Body of pancreas (tissue), 4 donors: Measurements from ENCODE around the gene PNMA1. TPM values are rescaled to one million over a fixed set of nuclear protein-coding genes. Genes with fewer than 3 reads are reported as not detected.

Experiments used
- ATAC-seq: fragments of 150-250 bp; one replicate; pipeline ENCODE4 v1.9.1; 2016
- DNase-seq, 4 donors: peaks; one replicate each; pipeline ENCODE4 v3.0.0-alpha.2; 2019
- H3K27ac ChIP-seq, 4 donors: fragments of 200-600 bp; sonication (generic); 1 replicate in 3 of 4; 2 replicates in 1 of 4; pipeline versions ENCODE4 v1.5.1 to v1.6.1; 2016 to 2019; ENCODE audit warnings: mild to moderate bottlenecking in 1 of 4, mixed read lengths in 1 of 4, moderate library complexity in 1 of 4
- H3K27me3 ChIP-seq, 2 donors: fragments of 200-600 bp; sonication (generic); one replicate each; pipeline ENCODE4 v1.6.0; 2016; ENCODE audit warnings: mild to moderate bottlenecking in 1 of 2
- H3K36me3 ChIP-seq, 2 donors: fragments of 200-600 bp; sonication (generic); replicated peaks in 1 of 2; 2 replicates each; pipeline ENCODE4 v1.5.1; 2016; ENCODE audit warnings: low read depth in 2 of 2; ENCODE audit not compliant: insufficient read depth in 1 of 2
- H3K4me1 ChIP-seq: fragments of 200-600 bp; sonication (generic); one replicate; pipeline ENCODE4 v1.6.0; 2016
- H3K4me3 ChIP-seq, 2 donors: fragments of 200-600 bp; sonication (generic); 1 replicate in 1 of 2; 2 replicates in 1 of 2; pipeline ENCODE4 v1.5.1; 2016 to 2019
- H3K9me3 ChIP-seq, 3 donors: fragments of 200-600 bp; sonication (generic); 1 replicate in 2 of 3; 2 replicates in 1 of 3; pipeline ENCODE4 v1.5.1; 2016
- CTCF ChIP-seq, 7 experiments: fragments of 450-650 bp in 4 of 7; fragments of 200-600 bp in 3 of 7; sonication (generic) in 3 of 7; IDR thresholded peaks; one replicate each; pipeline ENCODE4 v1.5.1; 2016 to 2019; ENCODE audit warnings: antibody characterized with exemption in 7 of 7
- POLR2A ChIP-seq, 3 donors: fragments of 450-650 bp; IDR thresholded peaks; one replicate each; pipeline ENCODE4 v1.6.1; 2016; ENCODE audit warnings: antibody characterized with exemption in 3 of 3, mild to moderate bottlenecking in 2 of 3
- WGBS, 2 donors: methylation state at CpG; one replicate each; pipeline ENCODE4 v1.1.5; 2017; 5-methylcytosine and 5-hydroxymethylcytosine counted together
- intact Hi-C: fragments of 100-400 bp; cut with DNase I; formaldehyde crosslinking; loops from one replicate; pipeline ENCODE4 v1.15.1; 2023
- total RNA-seq, 2 donors: library from RNA; depleted of rRNA; stranded (reverse); fragments of >200 nt; gene quantifications; one replicate each; pipeline ENCODE4 v1.1.0, GENCODE V29; 2016

Gene PNMA1
- total RNA-seq, 2 donors from 2014 or later, result 5.7 to 6.9 TPM

GRCh38 chr14:73744175-73744867, 30.1 kb upstream of the PNMA1 start:
- Histone ChIP-seq H3K27me3 (no peaks in the 10 kb centered on the region), H3K36me3 (no peaks in the 10 kb centered on the region), H3K27ac (peak overlapping the region in 3 of 4 donors; percentile 29 to 52 (median 46)), H3K9me3 (no peaks in the 10 kb centered on the region), H3K4me3 (no peak overlapping the region), H3K4me1 (peaks cover 79% of the 10 kb centered on the region)
- DNase-seq (no peak), ATAC-seq (no peak)
- WGBS, 2 donors, result 24 to 28% methylated on average over 4 to 7 of the region's 7 CpGs
- intact Hi-C loops, result loop anchor here (5.0 kb wide), 1 partner anchor 43 kb away; no protein-coding TSS in a partner anchor
- no peak for TF ChIP-seq CTCF (IDR thresholded peaks at IDR 0.05)

GRCh38 chr14:73743431-73743931, 29.3 kb upstream of the PNMA1 start:
- ATAC-seq, result no peak
- peak overlapping the region in 3 of 4 donors; percentile 28 to 71 (median 46) for H3K27ac ChIP-seq

GRCh38 chr14:73742520-73743238, 28.5 kb upstream of the PNMA1 start:
- H3K4me1 ChIP-seq, result peaks cover 87% of the 10 kb centered on the region
- ATAC-seq (no peak), DNase-seq (no peak)
- H3K36me3 ChIP-seq, result no peaks in the 10 kb centered on the region
- intact Hi-C loops, result loop anchor here (5.0 kb wide), 1 partner anchor 45 kb away; no protein-coding TSS in a partner anchor
- H3K9me3 ChIP-seq, result no peaks in the 10 kb centered on the region
- 72 to 79% methylated on average over 5 to 6 of the region's 6 CpGs for WGBS, 2 donors
- H3K27me3 ChIP-seq, result no peaks in the 10 kb centered on the region
- H3K27ac ChIP-seq, result peak overlapping the region in 3 of 4 donors; percentile 71 to 78 (median 75)
- TF ChIP-seq CTCF (IDR thresholded peaks at IDR 0.05), result no peak
- TF ChIP-seq POLR2A (IDR thresholded peaks at IDR 0.05), result no peak
- no peak overlapping the region for H3K4me3 ChIP-seq

More at GRCh38 chr14:73743431-73743931, 29.3 kb upstream of the PNMA1 start:
- peak in 1 of 4 donors; percentile 58 for DNase-seq
- intact Hi-C loops, result loop anchor here (5.0 kb wide), 1 partner anchor 44 kb away; no protein-coding TSS in a partner anchor
- H3K4me3 ChIP-seq, result no peak overlapping the region
- no peaks in the 10 kb centered on the region for H3K27me3 ChIP-seq
- 51 to 63% methylated on average over 7 to 11 of the region's 11 CpGs for WGBS, 2 donors
- no peaks in the 10 kb centered on the region for H3K36me3 ChIP-seq
- H3K4me1 ChIP-seq, result peaks cover 87% of the 10 kb centered on the region
- no peaks in the 10 kb centered on the region for H3K9me3 ChIP-seq
- no peak for TF ChIP-seq POLR2A (IDR thresholded peaks at IDR 0.05)
- TF ChIP-seq CTCF (IDR thresholded peaks at IDR 0.05), result no peak

GRCh38 chr14:73741876-73742519, 27.8 kb upstream of the PNMA1 start:
- TF ChIP-seq POLR2A (IDR thresholded peaks at IDR 0.05) (no peak), CTCF (IDR thresholded peaks at IDR 0.05) (no peak)
- 52 to 74% methylated on average over 16 to 17 of the region's 17 CpGs for WGBS, 2 donors
- peaks cover 0 to 2% of the 10 kb centered on the region in 2 donors for H3K36me3 ChIP-seq
- H3K9me3 ChIP-seq, result no peaks in the 10 kb centered on the region
- peaks cover 83% of the 10 kb centered on the region for H3K4me1 ChIP-seq
- peak overlapping the region; percentile 57 to 78 (median 73) for H3K27ac ChIP-seq
- no peaks in the 10 kb centered on the region for H3K27me3 ChIP-seq
- intact Hi-C loops, result loop anchor here (5.0 kb wide), 1 partner anchor 45 kb away; no protein-coding TSS in a partner anchor
- DNase-seq (no peak), ATAC-seq (no peak)
- H3K4me3 ChIP-seq, result no peak overlapping the region
